DND-41 (cell line): Measurements from ENCODE around the gene FLNC.

Experiments used
- ATAC-seq: fragments of 200-7000 bp; cut with Tn5 transposase; 3 replicates; pipeline ENCODE4 v1.9.1; 2021; ENCODE audit warnings: low read depth; ENCODE audit not compliant: insufficient read depth
- DNase-seq: peaks from one replicate; pipeline ENCODE4 v3.0.0-alpha.2; 2020
- H2AFZ ChIP-seq: 2 replicates; pipeline ENCODE4 v1.6.0; 2012; ENCODE audit warnings: low read depth, low read length
- H3K27ac ChIP-seq: 2 replicates; pipeline ENCODE4 v1.5.1; 2012; ENCODE audit warnings: low read length, inconsistent platforms
- H3K27me3 ChIP-seq: fragments of 200-600 bp; sonication (generic); 2 replicates; pipeline ENCODE4 v1.6.0; 2012; ENCODE audit warnings: low read length, mild to moderate bottlenecking, inconsistent platforms; ENCODE audit not compliant: insufficient read depth, poor library complexity
- H3K36me3 ChIP-seq: 2 replicates; pipeline ENCODE4 v1.5.1; 2012; ENCODE audit warnings: low read length, inconsistent platforms; ENCODE audit not compliant: insufficient read depth
- H3K4me1 ChIP-seq: 2 replicates; pipeline ENCODE4 v1.5.1; 2012; ENCODE audit warnings: mild to moderate bottlenecking, low read length; ENCODE audit not compliant: insufficient read depth
- H3K4me2 ChIP-seq: 2 replicates; pipeline ENCODE4 v1.6.0; 2012; ENCODE audit warnings: mild to moderate bottlenecking, moderate library complexity, low read length, inconsistent platforms; ENCODE audit not compliant: insufficient read depth
- H3K4me3 ChIP-seq, 2 experiments: fragments of 200-600 bp in 1 of 2; shearing (Covaris generic) in 1 of 2; 2 replicates each; pipeline ENCODE4 v1.5.1; 2012 to 2016; ENCODE audit warnings: inconsistent platforms in 2 of 2, low read length in 2 of 2, mild to moderate bottlenecking in 2 of 2, low read depth in 1 of 2, moderate library complexity in 1 of 2
- H3K79me2 ChIP-seq: 2 replicates; pipeline ENCODE4 v1.6.0; 2012; ENCODE audit warnings: low read length, inconsistent platforms; ENCODE audit not compliant: insufficient read depth
- H3K9ac ChIP-seq: 2 replicates; pipeline ENCODE4 v1.6.0; 2012; ENCODE audit warnings: low read depth, mild to moderate bottlenecking, inconsistent platforms, low read length, moderate library complexity
- H3K9me3 ChIP-seq: 2 replicates; pipeline ENCODE4 v1.5.1; 2012; ENCODE audit warnings: low read length, moderate library complexity, mild to moderate bottlenecking, inconsistent platforms; ENCODE audit not compliant: insufficient read depth, severe bottlenecking
- H4K20me1 ChIP-seq: 2 replicates; pipeline ENCODE4 v1.6.0; 2012; ENCODE audit warnings: low read length; ENCODE audit not compliant: insufficient read depth
- EZH2 ChIP-seq: IDR thresholded peaks from 3 replicates; pipeline ENCODE4 v1.6.1; 2012; ENCODE audit warnings: borderline replicate concordance, low read depth, mild to moderate bottlenecking, moderate library complexity, low read length, inconsistent platforms; ENCODE audit not compliant: severe bottlenecking
- TF ChIP-seq, protein P1 (sequence below): IDR thresholded peaks from 2 replicates; pipeline ENCODE4 v1.5.1; 2012; ENCODE audit warnings: borderline replicate concordance, low read length, moderate library complexity, mild to moderate bottlenecking; ENCODE audit not compliant: poor library complexity, severe bottlenecking; ENCODE audit errors: extremely low read depth

The FLNC gene

DNA sequence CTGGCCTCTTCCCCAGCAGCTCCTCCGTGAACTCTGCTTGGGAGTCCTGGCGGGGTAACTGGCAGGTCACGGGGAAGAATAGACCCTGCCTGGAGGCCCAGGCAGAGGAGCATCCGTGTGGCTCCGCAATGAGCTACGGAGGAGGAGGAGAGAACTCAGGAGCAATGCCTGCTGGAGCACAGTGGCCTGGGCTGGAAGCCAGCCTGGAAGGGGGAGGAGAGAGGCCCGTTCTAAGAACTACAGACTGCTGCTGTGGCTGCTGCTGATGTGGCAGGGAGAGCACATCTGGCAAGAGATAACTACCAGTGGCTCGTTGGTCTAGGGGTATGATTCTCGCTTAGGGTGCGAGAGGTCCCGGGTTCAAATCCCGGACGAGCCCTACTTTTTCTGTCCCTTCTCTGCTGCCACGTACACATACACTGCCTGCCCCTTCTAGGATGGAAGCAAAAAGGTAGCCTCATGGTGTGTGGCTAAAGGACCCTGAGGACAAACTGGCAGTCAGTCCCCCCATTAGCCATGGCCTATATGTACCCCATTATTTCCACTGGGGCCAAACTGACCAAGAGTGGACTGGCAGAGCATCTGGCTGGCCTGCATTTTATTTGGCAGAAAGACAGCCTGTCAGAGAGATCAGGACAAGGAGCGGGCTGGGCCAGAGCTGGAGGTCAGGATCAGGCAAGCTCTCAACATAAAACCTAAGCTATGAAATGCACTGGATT lies 46.9 kb upstream of the FLNC start:
- ATAC-seq (no peak), DNase-seq (peak; percentile 16)
- no peak overlapping the region for H3K4me3 ChIP-seq
- no peak for TF ChIP-seq EZH2
- TF ChIP-seq, protein P1, sequence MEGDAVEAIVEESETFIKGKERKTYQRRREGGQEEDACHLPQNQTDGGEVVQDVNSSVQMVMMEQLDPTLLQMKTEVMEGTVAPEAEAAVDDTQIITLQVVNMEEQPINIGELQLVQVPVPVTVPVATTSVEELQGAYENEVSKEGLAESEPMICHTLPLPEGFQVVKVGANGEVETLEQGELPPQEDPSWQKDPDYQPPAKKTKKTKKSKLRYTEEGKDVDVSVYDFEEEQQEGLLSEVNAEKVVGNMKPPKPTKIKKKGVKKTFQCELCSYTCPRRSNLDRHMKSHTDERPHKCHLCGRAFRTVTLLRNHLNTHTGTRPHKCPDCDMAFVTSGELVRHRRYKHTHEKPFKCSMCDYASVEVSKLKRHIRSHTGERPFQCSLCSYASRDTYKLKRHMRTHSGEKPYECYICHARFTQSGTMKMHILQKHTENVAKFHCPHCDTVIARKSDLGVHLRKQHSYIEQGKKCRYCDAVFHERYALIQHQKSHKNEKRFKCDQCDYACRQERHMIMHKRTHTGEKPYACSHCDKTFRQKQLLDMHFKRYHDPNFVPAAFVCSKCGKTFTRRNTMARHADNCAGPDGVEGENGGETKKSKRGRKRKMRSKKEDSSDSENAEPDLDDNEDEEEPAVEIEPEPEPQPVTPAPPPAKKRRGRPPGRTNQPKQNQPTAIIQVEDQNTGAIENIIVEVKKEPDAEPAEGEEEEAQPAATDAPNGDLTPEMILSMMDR, result no peak
- no peak overlapping the region for H3K27ac ChIP-seq
- H3K79me2 ChIP-seq, result no peaks in the 10 kb centered on the region
- H3K4me2 ChIP-seq, result no peak overlapping the region
- H3K4me1 ChIP-seq, result no peaks in the 10 kb centered on the region
- no peaks in the 10 kb centered on the region for H3K36me3 ChIP-seq
- no peaks in the 10 kb centered on the region for H3K27me3 ChIP-seq
- H4K20me1 ChIP-seq, result no peaks in the 10 kb centered on the region
- no peaks in the 10 kb centered on the region for H3K9me3 ChIP-seq
- H3K9ac ChIP-seq, result no peak overlapping the region
- H2AFZ ChIP-seq, result no peak overlapping the region

DNA sequence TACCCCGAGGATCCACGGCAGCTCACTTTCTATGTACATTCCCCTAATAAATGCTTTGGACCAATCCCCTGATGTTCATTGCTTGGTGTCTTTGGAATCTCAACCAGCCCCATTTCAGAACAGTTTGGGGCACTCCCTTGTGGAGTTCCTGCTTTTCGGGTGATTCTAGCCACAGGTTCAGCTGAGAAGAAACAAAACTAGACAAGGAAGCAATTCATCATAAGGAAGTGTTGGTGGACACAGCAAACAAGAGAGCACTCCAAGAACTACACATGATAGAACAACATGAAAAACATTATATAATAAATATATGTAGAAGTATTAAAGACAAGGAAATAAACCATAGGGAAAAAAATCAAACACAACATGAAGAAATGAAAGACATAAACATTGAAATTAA lies 44.5 kb upstream of the FLNC start:
- no peak overlapping the region for H3K4me2 ChIP-seq
- H3K4me3 ChIP-seq, result no peak overlapping the region
- no peak overlapping the region for H2AFZ ChIP-seq
- H3K79me2 ChIP-seq, result no peaks in the 10 kb centered on the region
- no peaks in the 10 kb centered on the region for H3K9me3 ChIP-seq
- peaks cover 7% of the 10 kb centered on the region for H3K27me3 ChIP-seq
- no peak for DNase-seq
- no peaks in the 10 kb centered on the region for H4K20me1 ChIP-seq
- no peak for ATAC-seq
- TF ChIP-seq, protein P1, result no peak
- TF ChIP-seq EZH2, result no peak
- H3K4me1 ChIP-seq, result peaks cover 6% of the 10 kb centered on the region
- H3K9ac ChIP-seq, result no peak overlapping the region
- no peaks in the 10 kb centered on the region for H3K36me3 ChIP-seq
- H3K27ac ChIP-seq, result no peak overlapping the region

DNA sequence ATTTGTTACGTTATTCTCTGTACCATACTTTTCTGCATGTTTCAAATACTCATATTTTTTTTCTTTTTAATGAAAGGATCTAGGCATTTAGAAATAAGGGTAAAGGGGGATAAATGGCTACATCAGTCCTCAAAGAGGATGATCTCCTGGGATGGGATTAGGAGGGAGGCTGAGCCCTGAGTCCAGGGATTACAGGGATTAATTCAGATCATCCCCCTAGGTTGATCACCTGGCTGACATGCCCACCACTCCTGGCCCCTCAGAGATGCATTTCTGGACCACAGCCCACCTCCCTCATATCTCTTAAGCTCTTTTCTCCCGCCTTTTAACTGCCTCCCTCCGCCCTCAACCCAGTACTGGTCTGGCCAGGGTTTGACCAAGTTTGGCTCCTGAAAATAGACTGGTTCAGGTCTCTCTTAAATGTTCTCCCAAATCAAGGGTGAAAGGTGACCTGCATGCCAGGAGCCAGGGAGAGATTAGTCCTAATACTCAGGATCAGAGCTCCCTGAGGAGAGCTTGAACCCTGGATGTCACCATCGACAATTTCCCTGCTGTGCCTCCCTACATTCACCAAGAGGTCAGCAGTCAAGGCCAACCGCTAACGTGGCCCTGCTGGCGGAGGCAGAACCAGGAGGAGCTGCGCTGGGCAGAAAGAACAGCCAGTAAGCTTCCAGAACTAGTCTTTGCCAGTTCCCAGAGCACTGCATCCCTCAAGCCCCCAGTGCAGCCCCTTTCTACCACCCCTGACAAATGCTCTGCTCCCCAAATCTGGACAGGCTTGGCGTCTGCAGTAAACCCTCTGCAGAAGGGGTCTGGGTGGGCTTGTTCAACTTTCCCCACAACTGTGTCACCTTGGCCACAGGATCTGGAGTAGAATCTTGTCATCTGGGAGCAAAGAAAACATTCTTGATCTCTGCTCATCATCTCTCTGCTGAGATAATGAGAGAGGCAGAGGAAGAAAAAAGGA lies 41.5 kb upstream of the FLNC start:
- no peak for ATAC-seq
- TF ChIP-seq, protein P1, result no peak
- no peak for TF ChIP-seq EZH2
- H3K4me2 ChIP-seq, result no peak overlapping the region

More for the DNA sequence above, 41.5 kb upstream of the FLNC start:
- DNase-seq, result no peak
- no peaks in the 10 kb centered on the region; the same call in 1 of the 2 replicates for H3K36me3 ChIP-seq
- H3K4me1 ChIP-seq, result peaks cover 21% of the 10 kb centered on the region
- no peaks in the 10 kb centered on the region for H3K9me3 ChIP-seq
- H3K79me2 ChIP-seq, result 0 out of 2 replicates have a peak, but pooled peaks cover 7% of the 10 kb centered on the region
- H3K27ac ChIP-seq, result no peak overlapping the region
- no peak overlapping the region for H3K4me3 ChIP-seq
- no peak overlapping the region for H3K9ac ChIP-seq
- no peak overlapping the region for H2AFZ ChIP-seq
- H4K20me1 ChIP-seq, result no peaks in the 10 kb centered on the region
- peaks cover 7% of the 10 kb centered on the region for H3K27me3 ChIP-seq
